ENCODE results near the gene SLIT2.

SLIT2 gene

GRCh38 chr4:20278195-20278594 lies 26.5 kb downstream of the SLIT2 start:
- Mint-ChIP-seq H3K27ac (no peak overlapping the region), H3K36me3 (ENCODE audit: low read depth) (no peaks in the 10 kb centered on the region), H3K9me3 (no peaks in the 10 kb centered on the region), H3K27me3 (ENCODE audit: low read depth) (no peaks in the 10 kb centered on the region), H3K4me3 (no peak overlapping the region), H3K4me1 (ENCODE audit: low read depth) (no peaks in the 10 kb centered on the region)
- no peak for DNase-seq (ENCODE audit: low spot score)

GRCh38 chr4:20279381-20279780 lies 27.7 kb downstream of the SLIT2 start:
- Mint-ChIP-seq H3K27me3 (ENCODE audit: low read depth) (no peaks in the 10 kb centered on the region), H3K9me3 (no peaks in the 10 kb centered on the region), H3K36me3 (ENCODE audit: low read depth) (no peaks in the 10 kb centered on the region), H3K4me3 (no peak overlapping the region), H3K27ac (no peak overlapping the region), H3K4me1 (ENCODE audit: low read depth) (no peaks in the 10 kb centered on the region)
- no peak for DNase-seq (ENCODE audit: low spot score)

- no peaks in the 10 kb centered on the region for H3K27me3 Mint-ChIP-seq (ENCODE audit: low read depth)
- H3K27ac Mint-ChIP-seq: no peak overlapping the region
- H3K4me1 Mint-ChIP-seq (ENCODE audit: low read depth): no peaks in the 10 kb centered on the region
- no peaks in the 10 kb centered on the region for H3K36me3 Mint-ChIP-seq (ENCODE audit: low read depth)
- no peak overlapping the region for H3K4me3 Mint-ChIP-seq
- DNase-seq (ENCODE audit: low spot score): no peak
- no peaks in the 10 kb centered on the region for H3K9me3 Mint-ChIP-seq
Observed at GRCh38 chr4:20281453-20281852, 29.7 kb downstream of the SLIT2 start.

GRCh38 chr4:20283039-20283438 lies 31.3 kb downstream of the SLIT2 start:
- DNase-seq (ENCODE audit: low spot score): no peak
- H3K36me3 Mint-ChIP-seq (ENCODE audit: low read depth): no peaks in the 10 kb centered on the region
- no peaks in the 10 kb centered on the region for H3K4me1 Mint-ChIP-seq (ENCODE audit: low read depth)
- H3K27me3 Mint-ChIP-seq (ENCODE audit: low read depth): no peaks in the 10 kb centered on the region
- H3K4me3 Mint-ChIP-seq: no peak overlapping the region
- no peaks in the 10 kb centered on the region for H3K9me3 Mint-ChIP-seq
- H3K27ac Mint-ChIP-seq: no peak overlapping the region

DNA sequence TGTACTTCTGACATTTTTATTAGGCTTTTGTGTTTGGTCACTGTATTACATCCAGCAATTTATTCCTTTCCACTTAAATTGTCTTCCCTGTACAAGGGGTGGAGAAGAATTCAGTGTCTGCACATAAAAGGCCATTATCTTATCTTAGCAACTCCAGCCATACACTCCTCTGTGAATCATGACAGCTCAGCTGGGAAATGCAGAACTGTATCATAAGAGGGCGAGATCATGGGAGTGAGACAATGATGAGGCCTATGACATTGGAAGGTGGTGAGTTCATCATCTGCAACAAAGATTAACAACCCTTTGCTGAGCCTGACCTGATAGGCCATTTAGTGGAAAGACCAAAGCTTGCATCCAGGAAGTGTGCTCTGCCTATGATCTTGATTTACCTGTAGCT lies 33.3 kb downstream of the SLIT2 start:
- H3K9me3 Mint-ChIP-seq: no peaks in the 10 kb centered on the region
- no peaks in the 10 kb centered on the region for H3K27me3 Mint-ChIP-seq (ENCODE audit: low read depth)
- DNase-seq (ENCODE audit: low spot score): no peak

GRCh38 chr4:20287246-20287645 lies 35.5 kb downstream of the SLIT2 start:
- Mint-ChIP-seq H3K9me3 (no peaks in the 10 kb centered on the region), H3K4me1 (ENCODE audit: low read depth) (no peaks in the 10 kb centered on the region), H3K27me3 (ENCODE audit: low read depth) (no peaks in the 10 kb centered on the region), H3K27ac (no peak overlapping the region), H3K4me3 (no peak overlapping the region), H3K36me3 (ENCODE audit: low read depth) (no peaks in the 10 kb centered on the region)
- DNase-seq (ENCODE audit: low spot score): no peak

More for the DNA sequence above, 33.3 kb downstream of the SLIT2 start:
- Mint-ChIP-seq H3K27ac (no peak overlapping the region), H3K4me1 (ENCODE audit: low read depth) (no peaks in the 10 kb centered on the region), H3K4me3 (no peak overlapping the region), H3K36me3 (ENCODE audit: low read depth) (no peaks in the 10 kb centered on the region)

GRCh38 chr4:20288047-20288650 lies 36.4 kb downstream of the SLIT2 start:
- H3K27me3 Mint-ChIP-seq (ENCODE audit: low read depth): no peaks in the 10 kb centered on the region
- no peaks in the 10 kb centered on the region for H3K4me1 Mint-ChIP-seq (ENCODE audit: low read depth)
- H3K36me3 Mint-ChIP-seq (ENCODE audit: low read depth): no peaks in the 10 kb centered on the region
- no peaks in the 10 kb centered on the region for H3K9me3 Mint-ChIP-seq
- no peak overlapping the region for H3K4me3 Mint-ChIP-seq
- no peak for DNase-seq (ENCODE audit: low spot score)
- no peak overlapping the region for H3K27ac Mint-ChIP-seq

DNA sequence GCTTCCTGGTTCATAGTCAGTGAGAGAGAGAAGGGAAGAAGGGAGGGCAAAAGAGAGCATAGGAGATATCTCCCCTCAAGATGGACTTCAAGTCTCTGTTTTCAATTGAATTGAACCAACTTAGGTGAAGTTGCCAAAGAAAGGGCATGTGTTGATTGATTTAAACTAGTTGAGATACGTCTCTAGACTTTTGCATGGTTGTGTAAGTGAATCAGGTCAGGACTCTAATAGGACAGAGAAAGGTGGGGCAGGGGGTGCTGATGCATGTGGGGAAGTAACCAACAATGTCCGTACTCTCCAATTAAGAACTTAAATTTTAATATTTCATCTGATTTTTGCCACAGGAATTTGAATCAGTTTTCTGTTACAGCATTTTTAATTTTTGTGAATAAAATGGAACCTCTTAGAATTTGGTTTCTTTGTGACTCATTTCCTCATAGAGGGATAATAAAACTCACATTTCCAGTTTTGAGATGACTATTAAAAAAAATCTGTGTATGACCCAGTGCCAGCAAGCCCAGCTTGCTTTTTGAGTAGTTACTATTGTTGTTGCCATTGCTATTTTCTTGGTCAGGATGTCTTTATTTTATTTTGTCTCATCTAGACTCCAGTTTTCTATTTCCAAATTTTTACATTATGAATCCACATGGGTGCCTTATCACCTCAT lies 37.3 kb downstream of the SLIT2 start:
- DNase-seq (ENCODE audit: low spot score): no peak
- no peaks in the 10 kb centered on the region for H3K4me1 Mint-ChIP-seq (ENCODE audit: low read depth)
- no peak overlapping the region for H3K27ac Mint-ChIP-seq
- H3K36me3 Mint-ChIP-seq (ENCODE audit: low read depth): no peaks in the 10 kb centered on the region
- no peak overlapping the region for H3K4me3 Mint-ChIP-seq
- H3K27me3 Mint-ChIP-seq (ENCODE audit: low read depth): no peaks in the 10 kb centered on the region
- H3K9me3 Mint-ChIP-seq: no peaks in the 10 kb centered on the region

- Mint-ChIP-seq H3K27me3 (ENCODE audit: low read depth) (no peaks in the 10 kb centered on the region), H3K4me1 (ENCODE audit: low read depth) (no peaks in the 10 kb centered on the region), H3K4me3 (no peak overlapping the region), H3K9me3 (no peaks in the 10 kb centered on the region), H3K27ac (no peak overlapping the region), H3K36me3 (ENCODE audit: low read depth) (no peaks in the 10 kb centered on the region)
- no peak for DNase-seq (ENCODE audit: low spot score)
Observed at GRCh38 chr4:20289782-20290181, 38.1 kb downstream of the SLIT2 start.

GRCh38 chr4:20292739-20293138 lies 41.0 kb downstream of the SLIT2 start:
- H3K27me3 Mint-ChIP-seq (ENCODE audit: low read depth): no peaks in the 10 kb centered on the region

DNA sequence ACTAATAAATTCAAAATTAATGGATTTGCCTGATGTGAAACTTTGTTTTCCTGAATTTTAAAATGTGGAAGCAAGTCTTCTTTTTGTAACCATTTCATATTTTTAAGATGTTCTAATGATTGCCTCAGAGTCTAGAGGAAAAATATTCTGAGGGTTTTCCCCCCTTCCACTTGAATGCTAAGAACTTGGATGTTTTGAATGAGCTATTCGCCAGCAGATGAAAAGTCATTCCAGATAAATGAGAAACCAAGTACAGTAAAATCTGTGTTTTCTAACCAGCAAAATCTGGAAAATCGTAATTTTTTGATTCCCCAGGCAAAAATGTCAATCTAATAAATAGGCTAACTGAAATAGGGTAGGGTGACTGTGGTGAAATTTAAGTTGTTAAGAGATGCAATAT lies 45.6 kb downstream of the SLIT2 start:
- DNase-seq (ENCODE audit: low spot score): no peak
- H3K27ac Mint-ChIP-seq: no peak overlapping the region
- H3K36me3 Mint-ChIP-seq (ENCODE audit: low read depth): no peaks in the 10 kb centered on the region
- no peak overlapping the region for H3K4me3 Mint-ChIP-seq
- H3K27me3 Mint-ChIP-seq (ENCODE audit: low read depth): no peaks in the 10 kb centered on the region
- no peaks in the 10 kb centered on the region for H3K9me3 Mint-ChIP-seq
- no peaks in the 10 kb centered on the region for H3K4me1 Mint-ChIP-seq (ENCODE audit: low read depth)

More at GRCh38 chr4:20292739-20293138, 41.0 kb downstream of the SLIT2 start:
- no peaks in the 10 kb centered on the region for H3K36me3 Mint-ChIP-seq (ENCODE audit: low read depth)
- DNase-seq (ENCODE audit: low spot score): no peak
- H3K4me1 Mint-ChIP-seq (ENCODE audit: low read depth): no peaks in the 10 kb centered on the region
- no peak overlapping the region for H3K4me3 Mint-ChIP-seq
- H3K9me3 Mint-ChIP-seq: no peaks in the 10 kb centered on the region
- no peak overlapping the region for H3K27ac Mint-ChIP-seq

DNA sequence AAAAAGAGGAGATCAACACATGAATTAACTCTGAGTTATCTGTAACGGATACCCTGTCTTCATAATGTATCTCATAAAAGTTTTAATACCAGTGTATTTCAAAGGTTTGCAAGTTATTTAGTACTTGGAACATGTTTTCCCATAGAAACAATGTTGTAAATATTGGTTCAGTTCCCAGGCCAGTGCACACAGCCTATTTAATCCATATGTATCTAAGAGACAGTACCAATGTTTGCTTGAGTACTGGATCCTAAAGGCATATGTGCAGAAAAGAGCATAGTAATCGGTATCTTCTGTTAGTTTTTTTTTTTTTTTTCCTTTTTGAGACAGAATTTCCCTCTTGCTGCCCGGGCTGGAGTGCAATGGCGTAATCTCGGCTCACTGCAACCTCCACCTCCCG lies 46.1 kb downstream of the SLIT2 start:
- Mint-ChIP-seq H3K27me3 (ENCODE audit: low read depth) (no peaks in the 10 kb centered on the region), H3K4me1 (ENCODE audit: low read depth) (no peaks in the 10 kb centered on the region), H3K9me3 (no peaks in the 10 kb centered on the region), H3K4me3 (no peak overlapping the region), H3K27ac (no peak overlapping the region), H3K36me3 (ENCODE audit: low read depth) (no peaks in the 10 kb centered on the region)
- no peak for DNase-seq (ENCODE audit: low spot score)

DNA sequence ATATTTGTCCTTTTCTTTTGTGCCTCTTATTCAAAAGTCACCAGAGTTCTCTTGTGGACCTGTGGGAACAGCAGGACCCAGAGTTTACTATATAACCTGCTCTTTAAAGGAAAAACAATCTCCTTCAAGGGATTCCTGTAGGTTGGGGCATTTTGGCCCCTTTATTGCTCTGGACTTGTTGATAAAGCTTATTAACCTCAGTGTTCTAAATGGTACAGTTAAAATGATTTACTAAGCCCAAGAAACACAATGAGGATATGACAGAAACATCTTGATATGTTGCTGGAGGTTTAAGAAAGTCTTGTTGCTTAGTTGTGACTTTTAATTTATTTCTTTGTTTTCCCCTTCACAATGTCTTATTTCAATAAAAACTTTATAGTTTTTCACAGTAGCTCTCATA lies 46.8 kb downstream of the SLIT2 start:
- no peak for DNase-seq (ENCODE audit: low spot score)
- Mint-ChIP-seq H3K4me1 (ENCODE audit: low read depth) (no peaks in the 10 kb centered on the region), H3K4me3 (no peak overlapping the region), H3K36me3 (ENCODE audit: low read depth) (no peaks in the 10 kb centered on the region), H3K27ac (no peak overlapping the region), H3K9me3 (no peaks in the 10 kb centered on the region), H3K27me3 (ENCODE audit: low read depth) (no peaks in the 10 kb centered on the region)

GRCh38 chr4:20298986-20299385 lies 47.3 kb downstream of the SLIT2 start:
- H3K27ac Mint-ChIP-seq: no peak overlapping the region

GRCh38 chr4:20299515-20299914 lies 47.8 kb downstream of the SLIT2 start:
- Mint-ChIP-seq H3K9me3 (no peaks in the 10 kb centered on the region), H3K36me3 (ENCODE audit: low read depth) (no peaks in the 10 kb centered on the region), H3K27me3 (ENCODE audit: low read depth) (no peaks in the 10 kb centered on the region), H3K27ac (no peak overlapping the region), H3K4me1 (ENCODE audit: low read depth) (no peaks in the 10 kb centered on the region), H3K4me3 (no peak overlapping the region)
- no peak for DNase-seq (ENCODE audit: low spot score)

More at GRCh38 chr4:20298986-20299385, 47.3 kb downstream of the SLIT2 start:
- Mint-ChIP-seq H3K27me3 (ENCODE audit: low read depth) (no peaks in the 10 kb centered on the region), H3K36me3 (ENCODE audit: low read depth) (no peaks in the 10 kb centered on the region), H3K9me3 (no peaks in the 10 kb centered on the region), H3K4me1 (ENCODE audit: low read depth) (no peaks in the 10 kb centered on the region), H3K4me3 (no peak overlapping the region)
- no peak for DNase-seq (ENCODE audit: low spot score)
